Adipose tissue (tissue), 3 donors: Measurements from ENCODE around the gene DCPS. TPM values are rescaled to one million over a fixed set of nuclear protein-coding genes. Genes with fewer than 3 reads are reported as not detected.
"Not testable (repeated sequence)": the region's sequence is repeated elsewhere in the genome, so short reads cannot be mapped to it uniquely, and the experiment has no call there.

Experiments used
- H3K27ac ChIP-seq: one replicate; pipeline ENCODE4 v1.5.1; 2013; ENCODE audit warnings: low read depth, low read length
- WGBS, 3 donors: extraction: QIAGEN DNeasy Blood & Tissue Kit; methylation state at CpG; one replicate each; pipeline ENCODE4 v1.1.7; 2013; 5-methylcytosine and 5-hydroxymethylcytosine counted together
- polyA plus RNA-seq, 3 donors: library from polyadenylated mRNA; stranded (reverse); fragments of 200-250 nt; gene quantifications; one replicate each; pipeline ENCODE4 v1.2.3, GENCODE V29; 2013
- donor health status: healthy with polysubstance abuse.
- donor health status: Bipolar disorder and iron deficiency.
- donor health status: healthy.

The DCPS gene
- polyA plus RNA-seq, 3 donors: 13.5 to 17.4 (median 15.8) TPM

DNA sequence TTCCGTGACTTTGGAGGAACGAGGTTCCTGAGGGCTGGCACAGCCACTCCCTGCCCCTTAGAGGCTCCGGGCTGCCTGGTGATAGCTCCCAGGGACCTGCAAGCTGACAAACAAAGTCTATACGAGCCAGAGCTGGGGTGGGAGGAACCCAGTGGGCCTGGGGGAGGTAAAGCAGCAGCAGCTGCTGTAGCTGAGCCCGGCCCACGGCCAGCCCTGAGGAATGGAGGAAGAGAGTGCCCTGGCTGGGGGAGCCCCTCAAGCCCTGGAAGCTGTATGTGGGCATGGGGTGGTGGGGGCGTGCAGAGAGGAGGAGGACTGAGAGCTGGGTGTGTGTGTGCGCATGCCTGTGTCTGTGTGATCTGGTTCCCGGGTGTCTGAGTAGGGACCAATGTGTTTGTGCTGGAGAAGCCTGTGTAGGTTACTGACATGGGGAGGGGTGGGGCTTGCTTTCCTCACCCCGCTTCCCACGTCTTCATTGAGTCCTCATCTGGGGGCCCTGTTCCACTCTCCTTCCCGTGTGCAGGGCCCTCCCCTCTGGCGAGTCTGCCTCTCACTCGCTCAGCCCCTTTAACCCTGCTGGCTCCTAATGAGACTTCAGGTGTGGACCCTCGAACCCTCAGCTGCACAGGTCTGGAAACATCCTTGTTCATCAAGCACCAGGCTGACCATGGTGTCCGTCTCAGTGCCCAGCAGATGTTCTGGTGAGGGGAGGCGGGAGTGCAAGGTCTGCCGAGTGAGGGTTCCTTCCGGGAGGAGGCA is 62.4 kb downstream of the DCPS start:
- 48 to 74% (median 49%) methylated on average over 16 to 19 of the region's 19 CpGs for WGBS, 3 donors
- H3K27ac ChIP-seq: no peak overlapping the region

DNA sequence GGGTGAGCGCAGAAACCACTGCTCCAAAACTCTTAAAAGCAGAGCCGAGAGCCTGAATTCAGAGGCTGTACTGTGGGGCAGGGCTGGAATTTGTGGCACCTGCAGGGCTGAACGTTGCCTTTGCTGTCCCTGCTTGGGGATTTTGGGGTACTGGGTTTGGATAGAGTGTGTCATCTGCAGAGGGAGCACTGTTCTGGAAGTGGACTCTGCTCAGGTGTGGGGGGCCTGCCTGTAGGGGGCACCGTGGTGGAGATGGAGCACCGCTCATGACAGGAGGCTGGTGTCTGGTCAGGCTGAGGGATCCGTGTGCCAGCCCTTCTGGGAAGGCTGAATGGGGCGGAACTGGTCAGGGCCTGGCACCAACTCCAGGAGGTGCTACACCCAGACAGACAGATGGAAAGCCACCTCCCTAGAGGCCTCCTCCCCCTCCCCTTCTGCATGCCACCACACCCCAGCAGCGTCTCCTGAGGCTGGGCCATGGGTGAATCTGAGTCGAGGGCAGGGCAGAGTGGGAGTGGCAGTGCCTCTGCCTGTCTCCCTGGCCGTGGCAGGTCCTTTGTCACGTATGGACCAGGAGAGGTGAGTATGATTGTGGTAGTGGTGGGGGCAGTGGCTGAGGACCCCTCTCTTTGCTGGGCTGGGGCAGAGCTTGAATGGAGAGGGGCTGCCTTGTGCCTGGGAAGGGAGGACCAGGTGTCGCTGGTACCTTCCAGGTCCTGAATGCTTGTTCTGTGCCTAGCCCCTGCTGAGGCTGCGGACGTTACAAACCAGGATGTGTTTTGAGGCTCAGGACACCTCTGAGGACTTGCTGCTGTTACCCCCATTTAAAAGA is 63.2 kb downstream of the DCPS start:
- 75 to 82% (median 78%) methylated on average over 12 to 13 of the region's 14 CpGs for WGBS, 3 donors
- H3K27ac ChIP-seq: not testable (repeated sequence)

DNA sequence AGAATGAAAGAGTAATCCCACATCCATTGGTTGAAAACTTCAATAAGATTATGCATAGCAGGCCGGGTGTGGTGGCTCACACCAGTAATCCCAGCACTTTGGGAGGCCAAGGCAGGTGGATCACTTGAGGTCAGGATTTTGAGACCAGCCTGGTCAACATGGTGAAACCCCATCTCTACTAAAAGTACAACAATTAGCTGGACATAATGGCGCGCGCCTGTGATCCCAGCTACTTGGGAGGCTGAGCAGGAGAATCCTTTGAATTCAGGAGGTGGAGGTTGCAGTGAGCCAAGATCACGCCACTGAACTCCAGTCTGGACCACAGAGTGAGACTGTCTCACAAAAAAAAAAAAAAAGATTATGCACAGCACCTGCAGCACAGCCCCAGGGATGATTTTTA is 63.9 kb downstream of the DCPS start:
- H3K27ac ChIP-seq: not testable (repeated sequence)
- WGBS, 3 donors: 94 to 99% (median 97%) methylated on average over 5 of the region's 5 CpGs

DNA sequence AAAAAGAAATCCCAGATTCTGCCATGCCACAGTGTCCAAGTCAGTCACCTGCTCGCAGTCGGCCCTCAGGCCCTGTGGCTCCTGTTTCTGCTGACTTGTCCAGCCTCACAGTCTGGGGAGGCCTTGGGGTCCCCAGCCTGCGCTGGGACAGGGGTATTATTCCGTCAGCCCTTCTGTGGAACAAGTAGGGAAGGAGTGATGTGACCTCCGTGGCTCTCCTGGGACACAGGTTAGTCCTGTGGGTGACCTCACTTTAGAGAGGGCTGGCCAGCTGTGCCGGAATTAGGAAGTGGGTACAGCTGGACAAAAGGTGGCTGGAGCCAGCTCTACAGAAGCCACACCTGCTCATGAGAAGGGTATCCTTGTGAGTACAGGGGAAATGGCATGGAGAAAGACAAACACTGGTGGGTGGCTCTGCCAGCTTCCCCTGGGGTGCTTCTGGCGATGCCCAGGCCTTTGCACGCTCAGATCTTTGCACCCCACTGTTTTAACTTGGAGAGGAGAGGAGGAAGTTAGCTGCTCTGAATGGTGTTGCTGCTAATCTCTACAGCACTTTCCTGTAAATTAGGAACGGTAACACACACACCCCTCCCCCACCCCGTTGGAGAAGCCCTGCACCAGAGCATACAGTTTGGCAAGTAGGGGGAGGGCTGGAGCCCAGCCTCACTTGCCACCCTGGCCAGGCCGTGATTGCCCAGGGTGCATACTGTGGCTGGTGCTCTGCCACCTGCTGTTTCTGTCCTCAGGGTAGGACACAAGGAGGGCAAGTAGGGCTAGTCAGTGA is 64.7 kb downstream of the DCPS start:
- not testable (repeated sequence) for H3K27ac ChIP-seq
- WGBS, 3 donors: 49 to 68% (median 67%) methylated on average over 10 to 11 of the region's 11 CpGs

DNA sequence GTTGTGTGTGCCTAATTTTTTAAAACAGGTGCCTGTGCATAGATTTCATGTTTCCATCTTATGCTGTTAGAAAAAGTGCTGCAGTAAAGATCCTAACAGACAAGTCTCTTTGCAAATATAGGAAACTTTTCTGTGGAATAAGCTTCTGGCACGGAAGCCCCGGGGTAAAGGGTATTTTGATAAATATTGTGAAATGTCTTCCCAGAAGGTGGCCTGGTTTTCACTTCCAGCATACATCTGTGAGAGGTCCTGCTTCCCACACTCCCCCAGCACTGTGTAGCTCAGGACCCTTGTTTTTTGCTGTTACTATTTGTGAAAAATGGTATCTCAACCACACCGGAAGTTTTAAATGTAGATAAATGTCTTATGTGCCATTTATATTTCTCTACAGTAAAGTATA is 66.2 kb downstream of the DCPS start:
- H3K27ac ChIP-seq: no peak overlapping the region
- WGBS, 3 donors: 58 to 74% (median 73%) methylated on average over 3 of the region's 3 CpGs

DNA sequence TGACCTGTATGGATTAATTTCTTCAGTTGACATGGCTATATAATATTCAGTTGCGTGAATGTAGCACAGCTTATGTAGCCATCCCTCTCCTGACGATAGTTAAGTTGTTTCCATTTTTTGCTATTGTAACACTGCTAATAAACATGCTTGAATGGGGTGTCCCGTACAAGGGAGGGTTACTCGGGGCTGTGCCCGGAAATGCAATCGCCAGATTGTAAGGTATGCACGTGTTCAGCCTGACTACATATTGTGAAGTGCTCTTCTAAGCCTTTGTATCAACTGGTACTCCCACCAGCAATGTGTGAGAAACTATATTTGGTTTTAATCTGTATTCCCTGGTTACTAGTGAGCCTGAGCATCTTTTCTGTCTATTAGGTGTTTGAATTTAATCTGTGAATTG is 67.7 kb downstream of the DCPS start:
- H3K27ac ChIP-seq: no peak overlapping the region
- WGBS, 3 donors: 94 to 96% (median 95%) methylated on average over 7 of the region's 7 CpGs

DNA sequence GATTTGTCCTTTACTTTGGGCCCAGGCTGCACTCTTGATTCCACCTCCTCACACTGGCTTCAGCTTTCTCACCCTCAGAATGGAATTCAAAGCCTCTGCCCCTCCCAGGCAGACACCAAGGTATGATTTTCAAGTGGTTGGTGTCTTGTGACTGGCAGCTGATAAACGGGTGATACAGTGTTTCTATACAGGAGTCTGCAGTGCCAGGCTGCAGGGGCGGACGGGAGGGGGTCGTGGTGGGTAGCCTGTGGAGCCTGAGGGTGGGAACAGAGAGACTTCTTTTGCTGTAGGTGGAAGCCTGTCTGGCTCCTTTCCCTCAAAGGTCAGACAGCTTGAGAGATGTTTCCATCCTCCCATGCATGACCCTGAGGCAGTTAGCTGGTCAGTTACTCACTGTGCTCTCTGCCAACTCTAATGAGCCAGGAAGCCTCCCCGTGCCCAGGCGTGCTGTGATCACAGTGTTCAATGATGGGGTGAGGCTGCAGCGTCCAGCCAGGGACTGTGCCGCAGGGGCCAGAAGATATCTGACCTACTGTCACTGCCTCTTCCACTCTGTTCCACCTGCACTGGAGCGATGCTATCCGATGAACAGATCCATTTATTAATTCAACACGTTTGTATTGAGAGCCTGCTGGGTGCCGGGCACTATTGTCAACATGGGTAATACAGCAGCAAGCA is 69.7 kb downstream of the DCPS start:
- 55 to 71% (median 64%) methylated on average over 11 to 12 of the region's 12 CpGs for WGBS, 3 donors
- not testable (repeated sequence) for H3K27ac ChIP-seq

DNA sequence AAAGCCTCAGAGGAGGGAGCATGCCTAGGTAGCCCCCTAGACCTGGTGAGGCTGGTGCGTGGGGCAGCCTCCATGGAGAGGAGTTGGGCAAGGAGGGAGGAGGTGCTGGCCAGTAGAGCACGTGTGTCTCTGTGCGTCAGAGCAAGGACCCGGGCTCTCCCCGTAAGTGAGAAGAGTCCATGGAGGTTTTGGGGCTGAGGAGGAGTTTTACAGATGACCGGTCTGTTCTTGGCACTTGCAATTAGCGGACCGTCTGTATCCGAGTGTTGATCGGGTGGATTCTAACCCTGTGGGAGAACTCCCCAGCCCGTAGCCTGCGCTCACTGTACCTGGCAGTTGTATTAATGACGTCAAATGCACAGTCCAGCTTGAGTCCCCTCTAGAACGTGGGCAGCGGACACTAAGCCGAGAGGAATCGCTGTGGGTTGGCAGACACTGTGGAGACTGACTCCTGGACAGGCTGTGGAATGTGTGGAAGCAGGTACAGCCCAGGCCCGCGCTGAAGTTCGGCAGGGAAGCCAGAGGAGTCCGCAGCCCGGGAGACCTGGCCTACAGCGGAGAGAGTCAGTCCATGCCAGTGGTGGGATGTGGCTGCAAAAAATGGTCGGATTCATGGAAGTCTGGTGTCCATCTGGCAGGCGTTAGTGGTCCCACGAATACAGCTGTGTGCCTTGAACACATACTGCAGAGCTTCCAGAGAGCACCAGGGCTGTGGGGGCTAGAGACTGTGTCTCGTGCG is 70.9 kb downstream of the DCPS start:
- not testable (repeated sequence) for H3K27ac ChIP-seq

DNA sequence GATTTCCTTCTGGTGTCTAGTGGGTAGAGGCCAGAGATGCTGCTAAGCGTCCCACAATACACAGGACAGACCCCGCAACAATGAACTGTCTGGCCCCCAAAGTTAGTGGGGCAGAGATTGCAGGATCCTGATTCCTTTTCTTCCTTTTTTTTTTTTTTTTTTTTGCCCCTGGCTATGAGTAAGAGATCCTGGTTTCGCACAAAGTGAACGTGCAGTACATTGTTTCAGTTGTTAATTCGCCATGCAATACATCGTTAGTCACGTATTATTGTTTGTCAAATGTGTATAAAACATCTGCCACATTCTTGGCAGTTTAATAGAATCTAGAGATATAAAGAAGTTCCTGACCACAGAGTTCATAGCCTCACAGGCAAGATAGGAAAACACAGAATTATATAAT is 71.9 kb downstream of the DCPS start:
- no peak overlapping the region for H3K27ac ChIP-seq
- 74 to 89% (median 82%) methylated on average over 7 of the region's 7 CpGs for WGBS, 3 donors

More for the DNA sequence above, 70.9 kb downstream of the DCPS start:
- 87 to 92% (median 89%) methylated on average over 17 to 21 of the region's 28 CpGs for WGBS, 3 donors

DNA sequence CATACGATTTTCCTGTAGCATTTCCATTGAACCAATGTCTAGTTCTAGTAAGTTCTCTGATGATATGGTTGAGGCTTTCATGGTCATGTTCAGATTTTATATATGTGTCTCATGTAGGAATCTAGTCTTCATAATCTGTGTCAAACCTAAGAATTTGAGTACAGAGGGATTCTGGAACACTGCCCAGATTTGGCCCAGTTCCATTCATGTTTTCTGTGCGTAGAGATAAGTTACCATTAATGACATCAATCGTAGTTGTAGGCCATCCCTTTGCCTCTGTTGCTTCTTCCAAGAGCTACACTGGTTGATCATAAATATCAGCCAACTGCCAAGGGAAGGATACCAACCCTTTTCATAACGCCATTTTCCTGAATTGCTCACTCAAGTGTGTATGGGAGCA is 74.9 kb downstream of the DCPS start:
- H3K27ac ChIP-seq: no peak overlapping the region
- WGBS, 3 donors: 52 to 62% (median 61%) methylated on average over 4 of the region's 4 CpGs

DNA sequence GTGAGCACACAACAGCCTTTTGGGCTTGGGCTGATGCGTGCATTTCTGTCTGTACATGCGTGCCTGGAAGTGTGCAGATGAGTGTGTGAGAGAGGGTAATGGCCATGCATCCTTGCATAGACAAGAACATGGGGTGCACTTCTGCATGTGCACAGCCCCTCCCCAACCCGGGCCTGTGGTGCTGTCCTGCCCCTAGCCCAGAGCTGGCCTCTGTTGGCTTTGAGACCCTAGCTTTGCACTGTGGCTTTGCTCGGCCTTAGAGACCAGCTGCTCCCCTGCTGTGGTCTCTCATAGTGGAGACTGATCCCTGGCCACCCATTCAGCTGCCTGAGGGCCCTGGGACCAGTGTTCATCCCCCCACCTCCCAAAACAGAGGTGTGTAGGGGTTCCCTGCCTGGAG is 77.0 kb downstream of the DCPS start:
- 90 to 93% (median 92%) methylated on average over 4 of the region's 4 CpGs for WGBS, 3 donors
- H3K27ac ChIP-seq: no peak overlapping the region

DNA sequence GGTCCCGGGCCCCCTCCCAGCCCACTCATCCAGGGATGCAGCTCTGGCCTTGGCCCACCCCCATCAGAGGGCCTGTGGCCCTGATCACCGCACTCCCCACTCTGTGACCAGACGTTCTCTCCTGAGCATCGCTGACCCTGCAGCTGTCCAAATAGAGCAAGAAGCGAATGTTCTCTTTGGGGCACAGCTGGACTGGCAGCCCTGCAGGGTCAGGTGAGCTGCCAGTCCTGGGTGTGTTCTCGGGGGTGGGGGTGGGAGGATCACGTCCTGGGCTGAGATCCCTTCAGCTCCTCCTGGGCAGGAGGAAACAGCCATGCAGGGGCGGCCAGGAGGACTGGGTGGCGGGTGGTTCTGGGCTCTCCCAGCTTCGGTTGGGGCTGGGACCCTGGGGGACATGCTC is 78.1 kb downstream of the DCPS start:
- H3K27ac ChIP-seq: not testable (repeated sequence)
- 52 to 100% (median 88%) methylated on average over 2 to 5 of the region's 10 CpGs for WGBS, 3 donors

DNA sequence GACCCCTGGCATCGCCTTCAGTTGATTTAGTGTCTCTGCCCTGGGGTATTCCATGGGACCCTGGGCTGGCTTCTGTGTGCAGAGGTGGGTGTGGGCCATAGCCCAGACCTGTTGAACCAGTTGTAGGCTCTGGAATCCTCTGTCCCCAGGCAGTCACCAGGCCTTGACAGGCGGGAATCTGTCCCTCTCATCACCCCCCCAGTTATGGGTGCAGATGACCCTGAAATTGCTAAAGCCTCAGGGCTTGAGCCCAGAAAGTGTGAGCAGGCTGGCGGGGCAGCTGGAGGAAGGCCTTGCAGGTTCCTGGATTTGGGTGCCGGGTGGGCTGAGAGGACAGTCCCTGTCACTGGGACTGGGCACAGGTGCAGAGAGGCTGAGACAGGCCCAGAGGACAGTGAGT is 78.8 kb downstream of the DCPS start:
- WGBS, 3 donors: 87 to 100% (median 94%) methylated on average over 3 to 4 of the region's 4 CpGs
- not testable (repeated sequence) for H3K27ac ChIP-seq

DNA sequence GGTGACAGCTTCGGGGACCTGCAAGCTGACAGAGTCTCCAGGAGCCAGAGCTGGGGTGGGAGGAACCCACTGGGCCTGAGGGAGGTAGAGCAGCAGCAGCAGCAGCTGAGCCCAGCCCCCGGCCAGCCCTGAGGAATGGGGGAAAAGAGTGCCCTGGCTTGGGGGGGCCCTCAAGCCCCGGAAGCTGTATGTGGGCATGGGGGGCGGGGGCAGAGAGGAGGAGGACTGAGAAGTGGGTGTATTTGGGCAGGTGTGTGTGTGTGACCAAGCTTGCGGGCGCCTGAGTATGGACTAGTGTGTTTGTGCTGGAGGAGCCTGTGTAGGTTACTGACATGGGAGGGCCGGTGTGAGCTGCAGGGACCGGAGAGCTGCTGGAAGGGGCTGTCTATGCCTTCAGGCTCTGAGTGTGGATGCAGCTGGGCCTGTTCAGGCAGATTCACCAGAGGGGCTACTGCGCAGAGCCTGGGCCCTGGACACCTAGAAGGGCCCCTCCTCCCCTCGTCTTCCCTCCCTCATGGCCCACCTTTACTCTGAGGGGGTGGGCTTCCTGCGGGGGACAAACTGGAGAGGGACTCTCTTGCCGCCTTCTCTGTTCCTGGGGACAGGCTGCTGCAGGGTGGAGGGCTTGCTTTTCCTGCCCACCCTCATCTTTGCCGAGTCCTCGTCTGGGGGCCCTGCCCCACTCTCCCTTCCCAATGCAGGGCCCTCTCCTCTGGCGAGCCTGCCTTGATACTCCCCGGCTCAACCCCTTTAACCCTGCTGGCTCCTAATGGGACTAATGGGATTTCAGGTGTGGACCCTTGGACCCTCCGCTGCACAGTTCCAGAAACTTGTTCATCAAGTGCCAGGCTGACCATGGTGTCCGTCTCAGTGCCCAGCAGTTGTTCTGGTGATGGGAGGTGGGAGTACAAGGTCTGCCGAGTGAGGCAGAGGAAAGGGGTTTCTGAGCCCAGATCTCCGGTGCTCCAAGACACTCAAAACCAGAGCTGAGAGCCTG is 79.8 kb downstream of the DCPS start:
- no peak overlapping the region for H3K27ac ChIP-seq
- 81 to 90% (median 83%) methylated on average over 19 to 20 of the region's 20 CpGs for WGBS, 3 donors

DNA sequence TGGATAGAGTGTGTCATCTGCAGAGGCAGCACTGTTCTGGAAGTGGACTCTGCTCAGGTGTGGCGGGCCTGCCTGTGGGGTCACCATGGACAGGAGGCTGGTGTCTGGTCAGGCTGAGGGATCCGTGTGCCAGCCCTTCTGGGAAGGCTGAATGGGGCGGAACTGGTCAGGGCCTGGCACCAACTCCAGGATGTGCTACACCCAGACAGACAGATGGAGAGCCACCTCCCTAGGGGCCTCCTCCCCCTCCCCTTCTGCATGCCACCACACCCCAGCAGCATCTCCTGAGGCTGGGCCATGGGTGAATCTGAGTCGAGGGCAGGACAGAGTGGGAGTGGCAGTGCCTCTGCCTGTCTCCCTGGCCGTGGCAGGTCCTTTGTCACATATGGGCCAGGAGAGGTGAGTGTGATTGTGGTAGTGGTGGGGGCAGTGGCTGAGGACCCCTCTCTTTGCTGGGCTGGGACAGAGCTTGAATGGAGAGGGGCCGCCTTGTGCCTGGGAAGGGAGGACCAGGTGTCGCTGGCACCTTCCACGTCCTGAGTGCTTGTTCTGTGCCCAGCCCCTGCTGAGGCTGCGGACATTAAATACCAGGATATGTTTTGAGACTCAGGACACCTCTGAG is 80.7 kb downstream of the DCPS start:
- H3K27ac ChIP-seq: no peak overlapping the region
- 83 to 91% (median 83%) methylated on average over 9 of the region's 9 CpGs for WGBS, 3 donors

DNA sequence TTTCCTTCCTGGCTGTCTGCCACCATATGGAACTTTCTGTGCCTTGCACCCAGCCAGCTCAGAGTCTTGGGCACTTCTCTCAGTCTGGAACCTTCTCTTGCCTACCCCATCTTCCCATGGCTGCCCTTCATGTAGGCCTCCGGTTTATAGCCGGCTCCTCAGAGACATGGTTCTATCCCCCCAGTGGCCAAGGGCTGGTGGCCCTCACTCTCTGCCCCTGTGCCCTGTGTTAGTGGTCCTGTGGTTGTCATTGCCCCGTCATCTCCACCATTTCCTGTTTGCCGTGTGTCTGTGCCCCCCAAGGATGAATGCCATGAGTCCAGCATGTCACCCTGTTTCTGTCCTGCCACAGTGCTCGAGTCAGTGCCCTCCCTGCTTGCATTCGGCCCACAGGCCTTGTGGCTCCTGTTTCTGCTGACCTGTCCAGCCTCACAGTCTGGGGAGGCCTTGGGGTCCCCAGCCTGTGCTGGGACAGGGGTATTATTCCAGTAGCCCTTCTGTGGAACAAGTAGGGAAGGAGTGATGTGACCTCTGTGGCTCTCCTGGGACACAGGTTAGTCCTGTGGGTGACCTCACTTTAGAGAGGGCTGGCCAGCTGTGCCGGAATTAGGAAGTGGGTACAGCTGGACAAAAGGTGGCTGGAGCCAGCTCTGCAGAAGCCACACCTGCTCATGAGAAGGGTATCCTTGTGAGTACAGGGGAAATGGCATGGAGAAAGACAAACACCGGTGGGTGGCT is 82.3 kb downstream of the DCPS start:
- WGBS, 3 donors: 59 to 76% (median 61%) methylated on average over 7 to 8 of the region's 8 CpGs
- H3K27ac ChIP-seq: no peak overlapping the region
